ENCODE measurements around the gene SETX.
A peak's percentile ranks its signal among the peaks of the same experiment; 100 is the strongest.

SETX gene

DNA sequence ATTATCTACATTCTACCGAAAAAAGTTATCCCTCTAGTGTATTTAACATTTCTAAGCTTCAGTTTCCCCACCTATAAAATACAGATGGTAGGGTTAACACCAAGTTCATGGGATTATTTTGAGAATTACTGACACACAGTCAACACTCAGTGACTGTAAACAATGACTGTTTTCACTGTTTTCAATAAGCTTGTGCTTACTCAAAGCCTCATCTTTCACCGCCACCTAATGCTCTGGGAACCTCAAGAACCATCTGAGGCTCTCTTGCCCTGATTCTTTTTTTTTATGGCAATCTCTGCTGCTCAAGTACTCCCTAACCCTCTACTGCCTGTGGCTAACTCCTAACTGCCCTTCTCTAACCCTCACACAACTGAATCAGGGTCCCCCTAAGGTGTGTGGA, 59.6 kb downstream of the SETX start:
- 100% methylated on average over 2 of the region's 2 CpGs for WGBS (ENCODE audit: insufficient coverage)
- no peaks in the 10 kb centered on the region for H3K9me3 ChIP-seq (ENCODE audit: control extremely low read depth in 1 of 5, control insufficient read depth in 4 of 5, insufficient read depth in 2 of 5, low read depth in 1 of 5, low read length in 4 of 5)
- H3K27ac ChIP-seq (ENCODE audit: insufficient read depth in 1 of 2, low read depth in 1 of 2, low read length in 2 of 2, poor library complexity in 1 of 2, severe bottlenecking in 2 of 2): peak overlapping the region in 1 of 2 experiments; percentile 4
- peaks cover 34 to 74% (median 58%) of the 10 kb centered on the region in 4 experiments for H3K36me3 ChIP-seq (ENCODE audit: control insufficient read depth in 4 of 4, insufficient read depth in 4 of 4, low read length in 3 of 4)
- H3K4me1 ChIP-seq (ENCODE audit: control extremely low read depth in 1 of 4, control insufficient read depth in 4 of 4, insufficient read depth in 4 of 4, low read length in 3 of 4): peaks cover 0 to 1% (median 0%) of the 10 kb centered on the region in 4 experiments
- H3K27me3 ChIP-seq (replicated peaks in 2 of 5; ENCODE audit: control insufficient read depth in 4 of 5, insufficient read depth in 5 of 5, low read length in 4 of 5): no peaks in the 10 kb centered on the region
- ChIA-PET CTCF (interaction anchor here (1.2 kb wide), 2 partner anchors 27 to 31 kb away, joined by 3 read pairs; no protein-coding TSS in a partner anchor), POLR2A (interaction anchor here (0.6 kb wide), 1 partner anchor 1031 kb away, joined by 3 read pairs; no protein-coding TSS in a partner anchor)
- no peak overlapping the region for H3K4me3 ChIP-seq (ENCODE audit: control insufficient read depth in 1 of 7, extremely low read depth in 1 of 7, insufficient read depth in 4 of 7, low read depth in 2 of 7, low read length in 6 of 7)
- no peak for DNase-seq

DNA sequence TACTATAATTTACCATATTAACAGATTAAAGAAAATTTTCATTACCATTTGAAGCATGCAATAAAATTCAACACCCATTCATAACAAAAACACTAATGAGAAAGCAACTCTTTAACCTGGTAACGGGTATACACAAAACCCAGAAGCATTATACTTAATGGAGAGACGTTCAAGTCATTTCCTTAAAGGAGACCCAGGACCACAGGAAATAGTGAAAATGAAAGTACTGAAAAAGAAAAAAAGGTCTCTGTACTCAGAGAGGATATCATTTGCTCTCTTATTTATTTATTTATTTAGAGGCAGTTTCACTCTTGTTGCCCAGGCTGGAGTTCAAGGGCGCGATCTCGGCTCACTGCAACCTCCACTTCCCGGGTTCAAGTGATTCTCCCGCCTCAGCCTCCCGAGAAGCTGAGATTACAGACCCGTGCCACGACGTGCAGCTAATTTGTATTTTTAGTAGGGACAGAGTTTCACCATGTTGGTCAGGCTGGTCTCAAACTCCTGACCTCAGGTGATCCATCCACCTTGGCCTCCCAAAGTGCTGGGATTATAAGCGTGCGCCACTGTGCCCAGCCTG, 61.6 kb downstream of the SETX start:
- H3K27ac ChIP-seq (ENCODE audit: insufficient read depth in 1 of 2, low read depth in 1 of 2, low read length in 2 of 2, poor library complexity in 1 of 2, severe bottlenecking in 2 of 2): peak overlapping the region in 1 of 2 experiments; percentile 7
- CTCF ChIA-PET: interaction anchor here (1.1 kb wide), 1 partner anchor 25 kb away, joined by 4 read pairs; no protein-coding TSS in a partner anchor
- POLR2A ChIA-PET: no interaction called here
- H3K27me3 ChIP-seq (replicated peaks in 2 of 5; ENCODE audit: control insufficient read depth in 4 of 5, insufficient read depth in 5 of 5, low read length in 4 of 5): no peaks in the 10 kb centered on the region
- H3K36me3 ChIP-seq (ENCODE audit: control insufficient read depth in 4 of 4, insufficient read depth in 4 of 4, low read length in 3 of 4): peaks cover 29 to 65% (median 43%) of the 10 kb centered on the region in 4 experiments
- peak; percentile 27 to 65 (median 55) for DNase-seq
- peak overlapping the region in 1 of 7 experiments; percentile 10 for H3K4me3 ChIP-seq (ENCODE audit: control insufficient read depth in 1 of 7, extremely low read depth in 1 of 7, insufficient read depth in 4 of 7, low read depth in 2 of 7, low read length in 6 of 7)
- WGBS (ENCODE audit: insufficient coverage): 98% methylated on average over 9 of the region's 13 CpGs
- H3K4me1 ChIP-seq (ENCODE audit: control extremely low read depth in 1 of 4, control insufficient read depth in 4 of 4, insufficient read depth in 4 of 4, low read length in 3 of 4): peaks cover 0 to 5% (median 0%) of the 10 kb centered on the region in 4 experiments
- H3K9me3 ChIP-seq (ENCODE audit: control extremely low read depth in 1 of 5, control insufficient read depth in 4 of 5, insufficient read depth in 2 of 5, low read depth in 1 of 5, low read length in 4 of 5): no peaks in the 10 kb centered on the region

DNA sequence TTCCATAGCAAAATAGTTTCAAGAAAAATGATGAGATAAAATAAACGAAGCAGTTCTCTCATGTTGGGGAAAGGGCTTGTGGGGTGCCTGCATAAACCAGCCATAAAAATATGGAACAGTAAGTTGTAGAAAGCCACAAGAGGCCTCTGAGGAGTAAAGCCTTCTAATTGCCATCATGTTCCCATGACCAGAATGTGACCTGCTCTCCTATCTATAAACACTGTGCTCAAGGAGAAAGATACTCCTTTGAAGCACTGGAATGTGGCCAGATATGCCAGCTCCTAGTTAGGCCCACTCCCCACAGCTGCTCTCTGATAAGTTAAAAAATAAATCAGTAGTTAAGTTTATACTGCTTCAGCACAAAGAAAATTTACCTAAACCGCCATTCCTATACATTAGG, 65.8 kb downstream of the SETX start:
- ChIA-PET CTCF (interaction anchor here (1.8 kb wide), 1 partner anchor 20 kb away, joined by 4 read pairs; no protein-coding TSS in a partner anchor), POLR2A (no interaction called here)
- WGBS (ENCODE audit: insufficient coverage): no CpG with 5 or more reads among the region's 2 CpGs
- no peak for DNase-seq
- no peaks in the 10 kb centered on the region for H3K27me3 ChIP-seq (replicated peaks in 2 of 5; ENCODE audit: control insufficient read depth in 4 of 5, insufficient read depth in 5 of 5, low read length in 4 of 5)
- no peak overlapping the region for H3K4me3 ChIP-seq (ENCODE audit: control insufficient read depth in 1 of 7, extremely low read depth in 1 of 7, insufficient read depth in 4 of 7, low read depth in 2 of 7, low read length in 6 of 7)
- H3K27ac ChIP-seq (ENCODE audit: insufficient read depth in 1 of 2, low read depth in 1 of 2, low read length in 2 of 2, poor library complexity in 1 of 2, severe bottlenecking in 2 of 2): no peak overlapping the region
- peaks cover 13 to 55% (median 35%) of the 10 kb centered on the region in 4 experiments for H3K36me3 ChIP-seq (ENCODE audit: control insufficient read depth in 4 of 4, insufficient read depth in 4 of 4, low read length in 3 of 4)
- no peaks in the 10 kb centered on the region for H3K9me3 ChIP-seq (ENCODE audit: control extremely low read depth in 1 of 5, control insufficient read depth in 4 of 5, insufficient read depth in 2 of 5, low read depth in 1 of 5, low read length in 4 of 5)
- peaks cover 0 to 5% (median 0%) of the 10 kb centered on the region in 4 experiments for H3K4me1 ChIP-seq (ENCODE audit: control extremely low read depth in 1 of 4, control insufficient read depth in 4 of 4, insufficient read depth in 4 of 4, low read length in 3 of 4)

DNA sequence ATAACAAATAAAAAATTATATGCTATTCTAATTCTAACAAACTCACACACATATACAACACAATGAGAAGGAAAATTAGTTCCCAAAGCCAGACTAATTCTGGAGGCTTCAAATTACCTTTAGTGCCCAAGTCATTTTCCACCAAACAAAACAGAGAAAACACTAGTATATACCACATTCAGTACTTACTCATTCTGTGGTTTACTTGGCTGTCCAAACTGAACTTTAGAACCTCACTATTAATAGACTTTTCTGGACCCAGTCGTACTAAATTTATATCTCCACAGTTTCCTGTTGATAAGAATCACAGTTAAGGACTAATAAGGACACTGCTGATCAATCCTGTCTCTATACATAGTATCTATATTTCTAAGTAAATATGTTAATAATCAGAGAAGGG, 66.4 kb downstream of the SETX start:
- peaks cover 0 to 5% (median 0%) of the 10 kb centered on the region in 4 experiments for H3K4me1 ChIP-seq (ENCODE audit: control extremely low read depth in 1 of 4, control insufficient read depth in 4 of 4, insufficient read depth in 4 of 4, low read length in 3 of 4)
- POLR2A ChIA-PET: no interaction called here
- H3K36me3 ChIP-seq (ENCODE audit: control insufficient read depth in 4 of 4, insufficient read depth in 4 of 4, low read length in 3 of 4): peaks cover 13 to 60% (median 40%) of the 10 kb centered on the region in 4 experiments
- H3K27me3 ChIP-seq (replicated peaks in 2 of 5; ENCODE audit: control insufficient read depth in 4 of 5, insufficient read depth in 5 of 5, low read length in 4 of 5): no peaks in the 10 kb centered on the region
- CTCF ChIA-PET: interaction anchor here (1.4 to 1.8 kb wide), 2 partner anchors 19 to 27 kb away, joined by 4 to 6 read pairs; no protein-coding TSS in a partner anchor
- H3K4me3 ChIP-seq (ENCODE audit: control insufficient read depth in 1 of 7, extremely low read depth in 1 of 7, insufficient read depth in 4 of 7, low read depth in 2 of 7, low read length in 6 of 7): no peak overlapping the region
- no peaks in the 10 kb centered on the region for H3K9me3 ChIP-seq (ENCODE audit: control extremely low read depth in 1 of 5, control insufficient read depth in 4 of 5, insufficient read depth in 2 of 5, low read depth in 1 of 5, low read length in 4 of 5)
- WGBS (ENCODE audit: insufficient coverage): 14% methylated on average over 1 of the region's 1 CpG
- no peak overlapping the region for H3K27ac ChIP-seq (ENCODE audit: insufficient read depth in 1 of 2, low read depth in 1 of 2, low read length in 2 of 2, poor library complexity in 1 of 2, severe bottlenecking in 2 of 2)
- no peak for DNase-seq

DNA sequence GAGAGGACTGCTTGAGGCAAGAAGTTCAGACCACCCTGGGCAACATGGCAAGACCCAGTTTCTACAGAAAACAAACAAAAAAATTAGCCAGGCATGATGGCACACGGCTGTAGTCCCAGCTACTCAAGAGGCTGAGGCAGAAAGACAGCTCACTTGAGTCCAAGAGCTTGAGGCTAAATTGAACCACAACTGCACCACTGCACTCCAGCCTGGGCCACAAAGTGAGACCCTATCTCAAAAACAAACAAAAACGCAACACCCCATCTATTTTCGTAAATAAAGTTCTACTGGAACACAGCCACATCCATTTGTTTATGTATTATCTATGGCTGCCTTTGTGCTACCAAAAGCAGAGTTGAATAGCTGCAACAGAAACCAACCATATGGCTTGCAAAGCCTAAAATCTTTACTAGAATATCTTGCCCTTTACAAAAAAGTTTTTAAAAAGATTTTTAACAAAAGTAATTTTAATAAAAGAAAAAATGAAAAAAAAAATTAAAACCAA, 67.5 kb downstream of the SETX start:
- 93% methylated on average over 3 of the region's 3 CpGs for WGBS (ENCODE audit: insufficient coverage)

DNA sequence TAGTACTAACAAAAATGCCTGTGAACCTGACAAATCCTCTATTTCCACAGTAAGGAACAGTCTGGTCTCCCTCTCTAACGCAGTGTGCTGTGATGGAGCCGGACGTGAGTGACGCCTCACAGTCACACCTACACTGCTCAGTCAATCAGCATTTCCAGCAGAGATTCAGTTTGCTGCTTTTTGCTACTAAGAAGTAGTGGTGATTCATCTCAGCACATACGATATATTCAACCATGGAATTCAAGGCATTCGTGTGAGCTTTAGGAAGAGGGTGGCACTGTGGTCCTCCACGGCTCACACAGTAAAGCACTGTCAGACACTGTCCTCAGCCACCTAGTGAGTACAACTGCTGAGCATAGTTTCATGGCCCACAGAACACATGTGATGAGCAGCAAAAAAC, 70.9 kb downstream of the SETX start:
- POLR2A ChIA-PET: no interaction called here
- no peak overlapping the region for H3K4me3 ChIP-seq (ENCODE audit: control insufficient read depth in 1 of 7, extremely low read depth in 1 of 7, insufficient read depth in 4 of 7, low read depth in 2 of 7, low read length in 6 of 7)
- 91% methylated on average over 3 of the region's 7 CpGs for WGBS (ENCODE audit: insufficient coverage)
- DNase-seq: no peak
- no peak overlapping the region for H3K27ac ChIP-seq (ENCODE audit: insufficient read depth in 1 of 2, low read depth in 1 of 2, low read length in 2 of 2, poor library complexity in 1 of 2, severe bottlenecking in 2 of 2)
- no peaks in the 10 kb centered on the region for H3K9me3 ChIP-seq (ENCODE audit: control extremely low read depth in 1 of 5, control insufficient read depth in 4 of 5, insufficient read depth in 2 of 5, low read depth in 1 of 5, low read length in 4 of 5)
- CTCF ChIA-PET: interaction anchor here (1.0 to 2.4 kb wide), 2 partner anchors 16 to 44 kb away, joined by 3 to 5 read pairs; no protein-coding TSS in a partner anchor
- no peaks in the 10 kb centered on the region for H3K27me3 ChIP-seq (replicated peaks in 2 of 5; ENCODE audit: control insufficient read depth in 4 of 5, insufficient read depth in 5 of 5, low read length in 4 of 5)
- peaks cover 0 to 2% (median 0%) of the 10 kb centered on the region in 4 experiments for H3K4me1 ChIP-seq (ENCODE audit: control extremely low read depth in 1 of 4, control insufficient read depth in 4 of 4, insufficient read depth in 4 of 4, low read length in 3 of 4)
- peaks cover 24 to 84% (median 65%) of the 10 kb centered on the region in 4 experiments for H3K36me3 ChIP-seq (ENCODE audit: control insufficient read depth in 4 of 4, insufficient read depth in 4 of 4, low read length in 3 of 4)

More for the DNA sequence above, 67.5 kb downstream of the SETX start:
- Histone ChIP-seq H3K36me3 (ENCODE audit: control insufficient read depth in 4 of 4, insufficient read depth in 4 of 4, low read length in 3 of 4) (peaks cover 18 to 67% (median 50%) of the 10 kb centered on the region in 4 experiments), H3K27ac (ENCODE audit: insufficient read depth in 1 of 2, low read depth in 1 of 2, low read length in 2 of 2, poor library complexity in 1 of 2, severe bottlenecking in 2 of 2) (no peak overlapping the region), H3K9me3 (ENCODE audit: control extremely low read depth in 1 of 5, control insufficient read depth in 4 of 5, insufficient read depth in 2 of 5, low read depth in 1 of 5, low read length in 4 of 5) (no peaks in the 10 kb centered on the region), H3K4me3 (ENCODE audit: control insufficient read depth in 1 of 7, extremely low read depth in 1 of 7, insufficient read depth in 4 of 7, low read depth in 2 of 7, low read length in 6 of 7) (no peak overlapping the region), H3K4me1 (ENCODE audit: control extremely low read depth in 1 of 4, control insufficient read depth in 4 of 4, insufficient read depth in 4 of 4, low read length in 3 of 4) (peaks cover 0 to 4% (median 0%) of the 10 kb centered on the region in 4 experiments), H3K27me3 (replicated peaks in 2 of 5; ENCODE audit: control insufficient read depth in 4 of 5, insufficient read depth in 5 of 5, low read length in 4 of 5) (no peaks in the 10 kb centered on the region)
- POLR2A ChIA-PET: no interaction called here
- DNase-seq: no peak
- CTCF ChIA-PET: interaction anchor here (0.8 to 1.4 kb wide), 4 partner anchors 10 to 26 kb away, joined by 3 to 6 read pairs (median 4); no protein-coding TSS in a partner anchor

DNA sequence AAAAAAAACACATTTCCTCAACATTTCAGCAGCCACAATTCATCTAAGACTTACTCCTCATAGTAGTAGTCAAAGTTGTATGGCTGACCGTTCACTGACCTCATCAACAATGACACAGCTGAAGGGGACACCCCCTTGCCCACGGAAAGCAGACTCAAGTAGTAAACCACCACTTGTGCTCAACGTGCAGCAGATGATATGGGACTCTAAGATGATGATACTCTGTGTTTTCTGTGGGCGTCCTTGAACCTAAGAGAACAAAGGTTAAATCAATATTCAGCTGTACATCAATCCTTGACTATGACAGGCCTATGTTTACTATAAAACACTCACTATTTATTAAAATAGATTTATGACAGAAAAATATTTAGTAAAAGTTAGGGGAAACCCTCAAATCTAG, 71.6 kb downstream of the SETX start:
- peaks cover 27 to 85% (median 68%) of the 10 kb centered on the region in 4 experiments for H3K36me3 ChIP-seq (ENCODE audit: control insufficient read depth in 4 of 4, insufficient read depth in 4 of 4, low read length in 3 of 4)
- H3K4me3 ChIP-seq (ENCODE audit: control insufficient read depth in 1 of 7, extremely low read depth in 1 of 7, insufficient read depth in 4 of 7, low read depth in 2 of 7, low read length in 6 of 7): no peak overlapping the region
- no peaks in the 10 kb centered on the region for H3K4me1 ChIP-seq (ENCODE audit: control extremely low read depth in 1 of 4, control insufficient read depth in 4 of 4, insufficient read depth in 4 of 4, low read length in 3 of 4)
- ChIA-PET POLR2A (no interaction called here), CTCF (interaction anchor here (1.0 kb wide), 1 partner anchor 45 kb away, joined by 3 read pairs; no protein-coding TSS in a partner anchor)
- H3K27ac ChIP-seq (ENCODE audit: insufficient read depth in 1 of 2, low read depth in 1 of 2, low read length in 2 of 2, poor library complexity in 1 of 2, severe bottlenecking in 2 of 2): no peak overlapping the region
- no peaks in the 10 kb centered on the region for H3K9me3 ChIP-seq (ENCODE audit: control extremely low read depth in 1 of 5, control insufficient read depth in 4 of 5, insufficient read depth in 2 of 5, low read depth in 1 of 5, low read length in 4 of 5)
- DNase-seq: no peak
- H3K27me3 ChIP-seq (replicated peaks in 2 of 5; ENCODE audit: control insufficient read depth in 4 of 5, insufficient read depth in 5 of 5, low read length in 4 of 5): no peaks in the 10 kb centered on the region
- no CpG with 5 or more reads among the region's 4 CpGs for WGBS (ENCODE audit: insufficient coverage)

All from common myeloid progenitor, CD34-positive (primary cell).